ENCODE results near the gene LPP. TPM values are rescaled to one million over a fixed set of nuclear protein-coding genes. Genes with fewer than 3 reads are reported as not detected.

The LPP gene
- total RNA-seq, 1 experiment from 2014 or later = 264 TPM

GRCh38 chr3:188198001-188198400, 44.0 kb downstream of the LPP start:
- intact Hi-C loops (cut with micrococcal nuclease; ENCODE audit: unreplicated experiment) = no loop called here
- Mint-ChIP-seq H3K27ac (ENCODE audit: unreplicated experiment) (no peak overlapping the region), H3K9me3 (ENCODE audit: low read depth, unreplicated experiment) (no peaks in the 10 kb centered on the region), H3K4me3 (ENCODE audit: low read depth, unreplicated experiment) (no peak overlapping the region), H3K36me3 (ENCODE audit: insufficient read depth, unreplicated experiment) (peaks cover 13% of the 10 kb centered on the region), H3K27me3 (ENCODE audit: unreplicated experiment) (no peaks in the 10 kb centered on the region), H3K4me1 (ENCODE audit: low read depth, unreplicated experiment) (peaks cover 40% of the 10 kb centered on the region)
- DNase-seq = no peak
- TF ChIP-seq CTCF (IDR thresholded peaks at IDR 0.05; ENCODE audit: unreplicated experiment) = no peak
- BruUV-seq (replicated peaks) = no TSS peak
- CTCF ChIA-PET = no interaction called here

DNA sequence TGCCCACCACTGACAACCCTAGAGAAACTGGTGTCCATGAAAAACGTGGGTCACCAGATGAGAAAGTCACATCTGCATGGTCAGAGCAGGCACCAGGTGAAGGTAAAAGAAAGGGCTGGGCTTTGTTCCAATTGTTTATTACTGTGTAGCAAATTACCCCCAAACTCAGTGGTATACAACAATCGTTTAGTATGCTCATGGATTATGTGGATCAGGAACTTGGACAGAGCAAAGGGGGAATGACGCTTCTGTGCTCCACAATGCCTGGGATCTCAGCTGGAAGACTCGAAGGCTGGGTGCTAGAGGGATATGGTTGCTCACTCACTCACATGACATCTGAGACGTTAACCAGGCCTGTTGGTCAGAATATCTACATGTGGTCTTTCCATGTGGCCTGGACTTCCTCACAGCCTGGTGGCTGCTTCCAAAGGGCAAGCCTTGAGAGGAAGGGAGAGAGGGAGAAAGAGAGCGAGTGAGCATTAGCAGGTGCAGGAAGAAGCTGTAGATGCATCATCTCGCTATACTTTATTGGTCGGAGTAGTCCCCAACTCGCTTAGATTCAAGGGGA, 44.9 kb downstream of the LPP start:
- peaks cover 13% of the 10 kb centered on the region for H3K36me3 Mint-ChIP-seq (ENCODE audit: insufficient read depth, unreplicated experiment)
- H3K4me3 Mint-ChIP-seq (ENCODE audit: low read depth, unreplicated experiment) = no peak overlapping the region
- no peaks in the 10 kb centered on the region for H3K27me3 Mint-ChIP-seq (ENCODE audit: unreplicated experiment)
- no peak for DNase-seq
- no peak overlapping the region for H3K27ac Mint-ChIP-seq (ENCODE audit: unreplicated experiment)
- H3K9me3 Mint-ChIP-seq (ENCODE audit: low read depth, unreplicated experiment) = no peaks in the 10 kb centered on the region
- CTCF ChIA-PET = no interaction called here
- intact Hi-C loops (cut with micrococcal nuclease; ENCODE audit: unreplicated experiment) = no loop called here
- no peak for TF ChIP-seq CTCF (IDR thresholded peaks at IDR 0.05; ENCODE audit: unreplicated experiment)
- BruUV-seq (replicated peaks) = no TSS peak
- H3K4me1 Mint-ChIP-seq (ENCODE audit: low read depth, unreplicated experiment) = peaks cover 41% of the 10 kb centered on the region

- Mint-ChIP-seq H3K27ac (ENCODE audit: unreplicated experiment) (no peak overlapping the region), H3K4me3 (ENCODE audit: low read depth, unreplicated experiment) (no peak overlapping the region), H3K9me3 (ENCODE audit: low read depth, unreplicated experiment) (no peaks in the 10 kb centered on the region), H3K4me1 (ENCODE audit: low read depth, unreplicated experiment) (peaks cover 41% of the 10 kb centered on the region), H3K27me3 (ENCODE audit: unreplicated experiment) (no peaks in the 10 kb centered on the region), H3K36me3 (ENCODE audit: insufficient read depth, unreplicated experiment) (peaks cover 13% of the 10 kb centered on the region)
- intact Hi-C loops (cut with micrococcal nuclease; ENCODE audit: unreplicated experiment) = no loop called here
- CTCF ChIA-PET = no interaction called here
- TF ChIP-seq CTCF (IDR thresholded peaks at IDR 0.05; ENCODE audit: unreplicated experiment) = no peak
- BruUV-seq (replicated peaks) = no TSS peak
- DNase-seq = no peak
Observed at GRCh38 chr3:188199386-188199785, 45.4 kb downstream of the LPP start.

DNA sequence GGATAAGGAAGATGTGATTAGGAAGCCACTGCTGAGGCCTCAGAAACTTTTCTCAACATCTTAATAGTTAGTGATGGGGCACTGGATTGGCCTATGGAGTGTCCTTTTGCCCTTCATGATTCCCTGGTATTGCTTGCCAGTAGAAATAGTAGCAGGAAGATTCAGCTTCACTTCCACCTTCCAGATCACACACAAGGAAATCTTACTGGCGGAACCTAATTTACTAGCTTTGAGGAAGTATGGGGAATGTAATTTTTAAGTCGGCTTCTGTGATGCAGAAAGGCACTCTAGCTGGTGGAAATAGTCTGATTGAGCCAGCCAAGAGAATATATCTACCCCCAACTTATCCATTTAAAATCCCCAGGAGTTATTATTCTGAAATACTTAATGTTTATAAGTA, 46.5 kb downstream of the LPP start:
- intact Hi-C loops (cut with micrococcal nuclease; ENCODE audit: unreplicated experiment) = no loop called here
- no peaks in the 10 kb centered on the region for H3K27me3 Mint-ChIP-seq (ENCODE audit: unreplicated experiment)
- H3K9me3 Mint-ChIP-seq (ENCODE audit: low read depth, unreplicated experiment) = no peaks in the 10 kb centered on the region
- no peak overlapping the region for H3K27ac Mint-ChIP-seq (ENCODE audit: unreplicated experiment)
- DNase-seq = no peak
- BruUV-seq (replicated peaks) = no TSS peak
- CTCF ChIA-PET = interaction anchor here (1.1 kb wide), 1 partner anchor 35 kb away, joined by 3 read pairs; no protein-coding TSS in a partner anchor
- TF ChIP-seq CTCF (IDR thresholded peaks at IDR 0.05; ENCODE audit: unreplicated experiment) = no peak
- peaks cover 42% of the 10 kb centered on the region for H3K4me1 Mint-ChIP-seq (ENCODE audit: low read depth, unreplicated experiment)
- H3K4me3 Mint-ChIP-seq (ENCODE audit: low read depth, unreplicated experiment) = no peak overlapping the region
- H3K36me3 Mint-ChIP-seq (ENCODE audit: insufficient read depth, unreplicated experiment) = peaks cover 15% of the 10 kb centered on the region
